HG03108 (cell line): Measurements from ENCODE around the gene KCNJ9.
"Not testable (repeated sequence)": the region's sequence is repeated elsewhere in the genome, so short reads cannot be mapped to it uniquely, and the experiment has no call there.

Experiments
- ATAC-seq: cut with Tn5 transposase; IDR thresholded peaks from one replicate; pipeline ENCODE4 v1.9.1; 2021; ENCODE audit warnings: moderate library complexity; ENCODE audit not compliant: unreplicated experiment

Gene KCNJ9

GRCh38 chr1:160123726-160124125 is 42.4 kb downstream of the KCNJ9 start:
- ATAC-seq: no peak

DNA sequence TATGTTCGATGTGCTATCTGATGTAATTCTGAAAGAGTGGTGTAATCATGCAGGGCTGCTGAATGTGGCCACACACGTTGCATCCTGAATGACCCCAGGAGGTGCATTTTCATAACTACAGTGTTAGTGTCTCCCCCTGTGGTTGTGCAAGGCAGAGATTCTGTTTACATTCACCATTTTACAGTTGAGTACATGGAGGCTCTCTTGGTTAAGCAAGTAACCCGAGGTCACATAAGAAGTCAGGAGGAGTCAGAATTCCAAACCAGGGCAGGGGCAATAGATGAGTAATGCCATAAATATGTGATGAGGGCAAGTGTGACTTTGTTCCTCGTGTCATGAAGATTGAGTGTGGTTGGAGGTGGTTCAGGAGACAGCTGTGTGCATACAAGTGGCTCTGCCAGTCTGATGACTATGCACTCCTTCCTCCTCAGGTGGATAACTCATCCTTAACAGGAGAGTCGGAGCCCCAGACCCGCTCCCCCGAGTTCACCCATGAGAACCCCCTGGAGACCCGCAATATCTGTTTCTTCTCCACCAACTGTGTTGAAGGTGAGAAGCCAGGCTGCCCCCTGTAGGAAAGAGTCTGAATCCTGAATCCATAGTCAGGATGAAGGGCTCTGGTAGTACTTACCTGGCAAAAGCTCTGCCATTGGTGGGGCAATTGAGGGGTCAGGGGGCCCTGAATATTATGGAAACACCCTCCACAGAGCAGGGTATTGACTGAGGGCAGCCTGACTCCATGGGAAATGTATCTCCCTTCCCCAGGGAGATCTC is 43.6 kb downstream of the KCNJ9 start:
- ATAC-seq: no peak

DNA sequence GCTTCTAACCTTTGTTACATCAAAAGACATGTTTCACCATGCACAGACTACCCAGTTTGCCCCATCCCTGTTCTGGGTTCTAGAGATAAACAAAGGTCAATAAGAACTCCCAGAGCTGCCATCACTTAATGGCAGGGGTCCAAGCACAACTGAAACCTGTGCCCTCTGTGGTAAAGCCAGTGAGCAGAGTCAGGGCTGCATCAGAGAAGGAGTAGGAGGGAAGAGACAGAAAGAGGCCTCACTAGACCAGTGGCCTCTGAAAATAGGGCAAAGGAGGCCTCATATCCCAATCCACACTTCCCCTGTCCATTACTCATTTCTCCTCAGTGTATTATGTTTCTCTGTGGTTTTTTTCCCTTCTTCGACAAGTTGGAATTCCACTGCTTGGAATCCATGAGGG is 44.4 kb downstream of the KCNJ9 start:
- no peak for ATAC-seq

GRCh38 chr1:160126342-160126741 is 45.0 kb downstream of the KCNJ9 start:
- not testable (repeated sequence) for ATAC-seq

GRCh38 chr1:160127381-160127780 is 46.0 kb downstream of the KCNJ9 start:
- no peak for ATAC-seq

- ATAC-seq: no peak
Measured at GRCh38 chr1:160127865-160128523, 46.7 kb downstream of the KCNJ9 start.

DNA sequence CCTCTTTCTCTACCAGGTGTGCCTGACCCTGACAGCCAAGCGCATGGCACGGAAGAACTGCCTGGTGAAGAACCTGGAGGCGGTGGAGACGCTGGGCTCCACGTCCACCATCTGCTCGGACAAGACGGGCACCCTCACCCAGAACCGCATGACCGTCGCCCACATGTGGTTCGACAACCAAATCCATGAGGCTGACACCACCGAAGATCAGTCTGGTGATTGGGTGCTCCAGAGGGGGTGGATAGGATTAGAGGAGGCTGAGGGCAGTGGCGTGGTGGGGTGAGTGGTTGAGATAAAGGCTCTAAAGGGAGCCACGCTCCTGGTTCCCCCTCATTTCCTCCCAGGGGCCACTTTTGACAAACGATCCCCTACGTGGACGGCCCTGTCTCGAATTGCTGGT is 47.3 kb downstream of the KCNJ9 start:
- ATAC-seq: no peak

DNA sequence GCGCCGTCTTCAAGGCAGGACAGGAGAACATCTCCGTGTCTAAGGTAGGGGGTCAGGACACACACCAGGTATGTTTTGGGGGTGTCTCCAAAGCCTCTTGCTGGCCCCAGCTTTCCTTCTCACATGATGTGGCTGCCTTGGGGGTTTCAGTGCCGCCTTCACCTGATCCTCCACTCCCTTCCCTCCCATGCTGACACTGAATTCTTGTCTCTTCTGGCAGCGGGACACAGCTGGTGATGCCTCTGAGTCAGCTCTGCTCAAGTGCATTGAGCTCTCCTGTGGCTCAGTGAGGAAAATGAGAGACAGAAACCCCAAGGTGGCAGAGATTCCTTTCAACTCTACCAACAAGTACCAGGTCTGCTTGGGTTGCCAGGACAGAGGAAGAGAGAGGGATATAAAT is 47.7 kb downstream of the KCNJ9 start:
- no peak for ATAC-seq

- no peak for ATAC-seq
Measured at GRCh38 chr1:160129558-160129957, 48.2 kb downstream of the KCNJ9 start.

DNA sequence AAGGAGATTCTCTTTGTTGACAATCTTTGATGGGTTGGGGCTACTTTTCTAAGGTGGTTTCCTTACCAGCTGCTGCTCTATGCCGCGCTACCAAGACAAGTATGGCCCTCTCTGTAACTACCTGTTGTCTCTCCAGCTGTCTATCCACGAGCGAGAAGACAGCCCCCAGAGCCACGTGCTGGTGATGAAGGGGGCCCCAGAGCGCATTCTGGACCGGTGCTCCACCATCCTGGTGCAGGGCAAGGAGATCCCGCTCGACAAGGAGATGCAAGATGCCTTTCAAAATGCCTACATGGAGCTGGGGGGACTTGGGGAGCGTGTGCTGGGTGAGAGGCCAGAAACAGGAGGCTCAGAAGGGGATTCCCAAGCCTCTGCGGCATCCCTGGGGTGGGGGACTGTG is 48.6 kb downstream of the KCNJ9 start:
- no peak for ATAC-seq

DNA sequence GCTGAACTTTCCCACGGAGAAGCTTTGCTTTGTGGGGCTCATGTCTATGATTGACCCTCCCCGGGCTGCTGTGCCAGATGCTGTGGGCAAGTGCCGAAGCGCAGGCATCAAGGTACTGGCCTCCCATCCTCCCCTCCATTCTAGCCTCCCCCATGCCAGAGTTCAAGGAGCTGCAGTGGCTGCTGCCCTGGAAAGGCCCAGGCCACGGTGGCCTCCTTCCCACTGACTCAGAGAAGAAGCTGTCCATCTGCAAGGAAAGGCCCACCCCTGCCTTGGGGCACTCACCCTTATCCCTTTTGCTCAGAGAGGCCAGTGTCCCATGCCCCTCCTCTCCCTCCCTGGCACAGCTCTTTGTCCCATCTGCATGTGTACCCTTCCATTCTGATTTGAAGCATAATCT is 49.1 kb downstream of the KCNJ9 start:
- ATAC-seq: no peak

GRCh38 chr1:160130939-160131338 is 49.6 kb downstream of the KCNJ9 start:
- ATAC-seq: no peak

- no peak for ATAC-seq
Measured at GRCh38 chr1:160131803-160132565, 50.6 kb downstream of the KCNJ9 start.

DNA sequence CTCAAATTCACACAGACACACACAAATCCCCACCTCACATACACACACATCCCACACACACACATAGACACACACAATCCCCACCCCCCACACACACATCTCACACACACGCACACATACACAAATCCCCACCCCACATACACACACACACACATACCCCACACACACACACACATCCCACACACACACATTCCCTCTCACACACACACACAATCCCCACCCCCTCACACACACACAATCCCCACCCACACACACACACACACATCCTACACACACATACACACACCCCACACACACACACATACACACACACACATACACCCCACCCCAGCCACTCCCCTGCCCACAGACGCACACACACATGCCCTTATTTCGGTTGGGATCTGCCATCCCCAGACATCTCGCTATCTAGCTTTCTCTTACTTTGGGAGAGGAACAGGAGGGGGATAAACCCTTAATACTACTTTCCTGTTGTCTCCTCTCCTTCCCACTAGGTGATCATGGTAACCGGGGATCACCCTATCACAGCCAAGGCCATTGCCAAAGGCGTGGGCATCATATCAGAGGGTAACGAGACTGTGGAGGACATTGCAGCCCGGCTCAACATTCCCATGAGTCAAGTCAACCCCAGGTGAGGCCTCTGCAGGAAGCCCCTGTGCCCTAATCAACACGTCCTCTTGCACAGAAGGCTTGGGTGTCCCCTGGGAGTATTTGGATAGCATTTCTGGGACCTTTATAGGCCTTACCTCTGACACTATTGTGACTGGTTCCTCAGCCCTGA is 52.8 kb downstream of the KCNJ9 start:
- ATAC-seq: no peak

DNA sequence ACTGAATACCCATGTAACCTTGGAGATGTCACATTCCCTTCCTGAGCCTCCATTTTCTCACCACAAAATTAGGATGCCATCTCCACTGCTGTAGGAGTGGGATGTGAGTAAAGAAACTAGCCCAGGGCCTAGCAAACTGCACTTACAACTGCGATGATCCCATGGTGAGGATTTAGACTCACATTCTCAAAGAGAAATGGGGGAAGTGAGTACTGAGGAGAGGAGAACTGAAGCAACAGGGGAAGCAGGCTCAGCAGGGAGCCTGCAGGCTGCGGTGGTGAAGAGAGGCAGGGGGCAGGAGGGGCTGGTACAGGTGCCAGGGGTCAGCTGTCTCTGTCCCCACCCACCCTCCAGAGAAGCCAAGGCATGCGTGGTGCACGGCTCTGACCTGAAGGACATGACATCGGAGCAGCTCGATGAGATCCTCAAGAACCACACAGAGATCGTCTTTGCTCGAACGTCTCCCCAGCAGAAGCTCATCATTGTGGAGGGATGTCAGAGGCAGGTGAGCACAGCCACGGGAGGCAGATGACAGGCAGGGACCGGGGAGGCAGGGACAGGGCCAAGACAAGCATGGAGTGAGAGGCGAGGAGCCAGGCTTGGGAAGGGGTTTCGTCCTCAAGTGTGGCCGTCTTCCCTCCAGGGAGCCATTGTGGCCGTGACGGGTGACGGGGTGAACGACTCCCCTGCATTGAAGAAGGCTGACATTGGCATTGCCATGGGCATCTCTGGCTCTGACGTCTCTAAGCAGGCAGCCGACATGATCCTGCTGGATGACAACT is 53.6 kb downstream of the KCNJ9 start:
- ATAC-seq: no peak

- no peak for ATAC-seq
Measured at GRCh38 chr1:160136121-160136925, 55.0 kb downstream of the KCNJ9 start.

- ATAC-seq: no peak
Measured at GRCh38 chr1:160136926-160137200, 55.5 kb downstream of the KCNJ9 start.

- no peak for ATAC-seq
Measured at GRCh38 chr1:160137216-160137862, 56.0 kb downstream of the KCNJ9 start.

DNA sequence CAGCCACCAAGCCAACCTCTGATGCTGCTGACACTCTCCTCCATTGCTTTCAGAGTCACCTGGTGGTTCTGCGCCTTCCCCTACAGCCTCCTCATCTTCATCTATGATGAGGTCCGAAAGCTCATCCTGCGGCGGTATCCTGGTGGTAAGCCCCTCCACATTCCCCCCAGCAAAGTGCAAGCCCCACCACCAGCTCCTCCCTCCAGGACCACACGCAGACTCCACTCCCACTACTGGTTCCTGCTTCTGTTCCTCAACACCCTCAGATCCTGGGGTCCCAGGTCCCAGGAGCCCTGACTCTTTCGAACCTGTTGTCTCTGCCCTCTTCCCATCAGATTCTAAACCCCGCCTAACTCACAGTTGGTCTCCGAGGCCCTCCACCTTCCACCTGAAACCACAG is 58.5 kb downstream of the KCNJ9 start:
- no peak for ATAC-seq
